ENCODE measurements around the gene CELSR2.

DNA sequence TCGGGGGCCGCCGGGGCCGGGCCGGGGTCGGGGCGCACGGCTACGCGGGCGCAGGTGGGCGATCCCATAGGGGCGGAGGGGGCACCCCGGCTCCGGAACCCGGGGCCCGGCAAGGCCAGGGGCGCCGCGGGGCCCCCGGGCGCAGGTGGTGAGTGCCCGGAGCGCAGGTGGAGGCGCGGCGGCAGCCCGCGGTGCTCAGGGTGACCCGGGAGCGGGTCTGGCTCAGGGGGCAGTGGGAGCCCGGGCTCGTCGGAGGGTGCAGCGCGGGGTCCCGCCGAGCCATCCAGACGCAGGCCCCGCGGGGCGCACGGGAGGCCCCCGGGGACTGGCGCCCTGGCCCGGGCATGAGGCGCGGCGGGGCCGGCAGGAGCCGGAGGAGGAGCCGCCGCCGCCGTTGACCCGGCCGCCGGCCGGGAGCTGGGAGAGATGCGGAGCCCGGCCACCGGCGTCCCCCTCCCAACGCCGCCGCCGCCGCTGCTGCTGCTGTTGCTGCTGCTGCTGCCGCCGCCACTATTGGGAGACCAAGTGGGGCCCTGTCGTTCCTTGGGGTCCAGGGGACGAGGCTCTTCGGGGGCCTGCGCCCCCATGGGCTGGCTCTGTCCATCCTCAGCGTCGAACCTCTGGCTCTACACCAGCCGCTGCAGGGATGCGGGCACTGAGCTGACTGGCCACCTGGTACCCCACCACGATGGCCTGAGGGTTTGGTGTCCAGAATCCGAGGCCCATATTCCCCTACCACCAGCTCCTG is 489 bp downstream of the CELSR2 start:
- TF ChIP-seq, protein P1, sequence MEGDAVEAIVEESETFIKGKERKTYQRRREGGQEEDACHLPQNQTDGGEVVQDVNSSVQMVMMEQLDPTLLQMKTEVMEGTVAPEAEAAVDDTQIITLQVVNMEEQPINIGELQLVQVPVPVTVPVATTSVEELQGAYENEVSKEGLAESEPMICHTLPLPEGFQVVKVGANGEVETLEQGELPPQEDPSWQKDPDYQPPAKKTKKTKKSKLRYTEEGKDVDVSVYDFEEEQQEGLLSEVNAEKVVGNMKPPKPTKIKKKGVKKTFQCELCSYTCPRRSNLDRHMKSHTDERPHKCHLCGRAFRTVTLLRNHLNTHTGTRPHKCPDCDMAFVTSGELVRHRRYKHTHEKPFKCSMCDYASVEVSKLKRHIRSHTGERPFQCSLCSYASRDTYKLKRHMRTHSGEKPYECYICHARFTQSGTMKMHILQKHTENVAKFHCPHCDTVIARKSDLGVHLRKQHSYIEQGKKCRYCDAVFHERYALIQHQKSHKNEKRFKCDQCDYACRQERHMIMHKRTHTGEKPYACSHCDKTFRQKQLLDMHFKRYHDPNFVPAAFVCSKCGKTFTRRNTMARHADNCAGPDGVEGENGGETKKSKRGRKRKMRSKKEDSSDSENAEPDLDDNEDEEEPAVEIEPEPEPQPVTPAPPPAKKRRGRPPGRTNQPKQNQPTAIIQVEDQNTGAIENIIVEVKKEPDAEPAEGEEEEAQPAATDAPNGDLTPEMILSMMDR (IDR thresholded peaks at IDR 0.05; ENCODE audit: control extremely low read depth in 1 of 3, insufficient read depth in 1 of 3, low read depth in 1 of 3, low read length in 3 of 3): no peak
- TF ChIP-seq POLR2AphosphoS5 (IDR thresholded peaks at IDR 0.05; ENCODE audit: low read depth, low read length) (no peak), EZH2 (IDR thresholded peaks at IDR 0.05; ENCODE audit: low read depth, low read length, severe bottlenecking) (no peak), CEBPB (IDR thresholded peaks at IDR 0.05; ENCODE audit: low read depth, low read length) (no peak), TAF1 (IDR thresholded peaks at IDR 0.05; ENCODE audit: low read depth, low read length) (no peak), POU5F1 (IDR thresholded peaks at IDR 0.05; ENCODE audit: low read depth, low read length) (no peak), MAX (IDR thresholded peaks at IDR 0.05) (no peak), POLR2A (IDR thresholded peaks at IDR 0.05; ENCODE audit: control extremely low read depth in 1 of 2, low read depth in 2 of 2, low read length in 2 of 2) (no peak), YY1 (IDR thresholded peaks at IDR 0.05; ENCODE audit: low read depth, low read length) (no peak), EGR1 (IDR thresholded peaks at IDR 0.05; ENCODE audit: borderline replicate concordance, low read depth, low read length) (no peak), USF2 (IDR thresholded peaks at IDR 0.05; ENCODE audit: low read length) (no peak), ZNF274 (IDR thresholded peaks at IDR 0.05; ENCODE audit: borderline replicate concordance, extremely low read depth, low read length) (no peak)

Measured in H1 (cell line).